ENCODE data around the gene CPT1C.

The CPT1C gene

GRCh38 chr19:49690656-49691242 is at the start of gene CPT1C:
Gene CPT1C (plus strand): TSS chr19:49691116. CDS start chr19:49692253, 1,137 bp downstream.
- peak; percentile 41 for ATAC-seq
- DNase-seq = peak; percentile 70

DNA sequence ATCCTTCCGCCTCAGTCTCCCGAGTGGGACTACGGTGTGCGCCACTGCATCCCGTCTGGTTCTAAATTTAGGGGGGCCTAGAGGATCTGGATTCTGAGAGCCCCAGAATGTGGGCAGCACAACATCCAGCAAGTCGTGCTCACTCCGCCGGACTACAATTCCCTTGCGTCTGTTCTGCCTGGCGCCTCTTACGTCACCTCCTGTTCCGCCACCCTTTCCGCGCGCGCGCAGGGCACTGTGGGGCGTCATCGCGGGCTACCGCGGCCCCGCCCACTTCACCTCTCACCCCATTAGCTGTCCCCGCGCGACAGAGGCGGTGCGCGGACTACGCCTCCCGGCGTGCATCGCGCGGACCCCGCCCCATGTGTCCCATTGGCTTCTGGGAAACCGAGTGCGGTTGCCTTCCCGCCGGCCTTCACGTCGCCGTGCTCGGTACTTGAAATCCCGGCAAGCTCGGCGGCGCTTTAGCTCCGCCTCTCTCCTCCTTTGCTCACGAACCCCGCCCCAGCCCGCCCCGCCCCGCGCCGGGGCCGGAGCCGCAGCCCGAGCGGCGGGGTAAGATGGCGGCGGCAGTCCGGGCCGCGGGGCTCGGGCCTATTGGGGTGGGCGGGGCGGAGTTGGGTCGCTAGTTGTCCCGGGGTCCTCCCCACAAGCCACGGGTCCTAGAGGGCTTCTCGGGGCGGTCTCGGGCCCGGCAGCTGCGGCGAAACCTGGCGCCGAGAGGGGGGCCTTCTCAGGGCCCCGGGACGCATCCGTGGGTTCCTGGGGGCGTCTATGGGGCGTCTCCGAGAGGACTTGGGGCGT is 49.0 kb upstream of the CPT1C start, which contains the start of gene SCAF1:
Gene SCAF1, plus strand, starts transcription at position 522 of the 804 bp plus-strand sequence. CDS start 2,818 bp downstream, outside the sequence.
- peak; percentile 99 for DNase-seq
- peak; percentile 71 for ATAC-seq

GRCh38 chr19:49642492-49643035 is 48.4 kb upstream of the CPT1C start:
- ATAC-seq = no peak

DNA sequence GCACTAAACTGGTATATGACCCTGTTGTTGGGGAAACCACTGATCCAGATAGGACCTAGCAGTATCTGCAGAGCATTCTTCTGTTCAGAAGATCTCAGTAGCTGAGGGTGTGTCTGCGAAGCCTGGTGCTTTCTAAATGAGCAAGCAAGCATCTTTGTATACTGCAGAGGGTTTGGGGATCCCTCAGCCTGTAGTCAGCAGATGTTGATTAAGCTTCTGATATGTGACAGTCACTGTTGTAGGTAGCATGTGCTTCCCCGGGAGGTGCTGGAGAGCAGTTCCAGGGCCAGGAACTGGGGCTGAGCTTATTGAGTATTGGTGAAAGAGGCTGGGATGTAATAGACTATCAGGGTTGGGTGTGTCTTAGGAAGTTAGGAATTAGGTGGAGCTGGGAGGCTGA is 47.5 kb upstream of the CPT1C start:
- ATAC-seq = no peak

More at GRCh38 chr19:49642492-49643035, 48.4 kb upstream of the CPT1C start:
- no peak for DNase-seq

DNA sequence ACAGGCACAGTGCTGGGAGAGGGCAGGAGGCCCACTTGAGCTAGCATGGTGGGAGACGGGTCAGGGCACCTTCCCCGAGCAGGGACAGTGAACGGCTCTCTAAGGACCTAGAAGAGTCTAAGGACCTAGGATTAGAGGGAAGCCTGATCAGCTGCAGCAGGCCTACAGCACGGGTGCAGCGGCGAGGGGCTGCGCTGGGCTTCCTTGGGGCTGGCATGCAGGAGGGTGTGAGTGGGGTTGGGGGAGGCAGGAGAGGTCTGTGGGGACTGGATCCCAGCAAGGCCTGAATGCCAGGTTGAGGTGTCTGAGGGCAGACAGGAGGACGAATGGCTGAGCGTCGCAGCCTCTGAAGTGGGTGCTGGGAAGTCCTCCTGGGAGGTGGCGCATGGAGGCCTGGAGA is 45.3 kb upstream of the CPT1C start:
- DNase-seq (no peak), ATAC-seq (no peak)

More for the DNA sequence above, 47.5 kb upstream of the CPT1C start:
- DNase-seq = no peak

DNA sequence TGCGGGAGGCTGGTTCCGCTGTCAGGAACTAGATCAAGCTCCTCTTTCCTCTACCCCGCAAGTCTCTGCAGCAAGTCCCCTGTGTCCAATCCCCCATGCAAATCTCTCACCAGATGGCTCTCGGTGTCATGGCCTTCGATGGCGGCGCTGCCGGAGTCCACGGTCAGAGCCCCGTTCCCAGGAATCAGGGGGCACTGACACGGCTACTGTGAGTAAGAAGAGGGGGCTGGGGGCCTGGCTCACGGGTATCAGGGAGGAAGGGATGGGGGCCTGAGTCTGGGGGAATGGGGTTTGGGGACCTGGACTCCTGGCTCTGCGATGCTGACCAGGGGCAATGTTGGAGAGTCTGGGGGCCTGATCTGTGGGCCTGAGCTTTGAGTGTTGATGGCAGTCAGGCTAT is 44.9 kb upstream of the CPT1C start:
- no peak for ATAC-seq
- DNase-seq = no peak

GRCh38 chr19:49646586-49646985 is 44.3 kb upstream of the CPT1C start:
- no peak for ATAC-seq
- DNase-seq = no peak

DNA sequence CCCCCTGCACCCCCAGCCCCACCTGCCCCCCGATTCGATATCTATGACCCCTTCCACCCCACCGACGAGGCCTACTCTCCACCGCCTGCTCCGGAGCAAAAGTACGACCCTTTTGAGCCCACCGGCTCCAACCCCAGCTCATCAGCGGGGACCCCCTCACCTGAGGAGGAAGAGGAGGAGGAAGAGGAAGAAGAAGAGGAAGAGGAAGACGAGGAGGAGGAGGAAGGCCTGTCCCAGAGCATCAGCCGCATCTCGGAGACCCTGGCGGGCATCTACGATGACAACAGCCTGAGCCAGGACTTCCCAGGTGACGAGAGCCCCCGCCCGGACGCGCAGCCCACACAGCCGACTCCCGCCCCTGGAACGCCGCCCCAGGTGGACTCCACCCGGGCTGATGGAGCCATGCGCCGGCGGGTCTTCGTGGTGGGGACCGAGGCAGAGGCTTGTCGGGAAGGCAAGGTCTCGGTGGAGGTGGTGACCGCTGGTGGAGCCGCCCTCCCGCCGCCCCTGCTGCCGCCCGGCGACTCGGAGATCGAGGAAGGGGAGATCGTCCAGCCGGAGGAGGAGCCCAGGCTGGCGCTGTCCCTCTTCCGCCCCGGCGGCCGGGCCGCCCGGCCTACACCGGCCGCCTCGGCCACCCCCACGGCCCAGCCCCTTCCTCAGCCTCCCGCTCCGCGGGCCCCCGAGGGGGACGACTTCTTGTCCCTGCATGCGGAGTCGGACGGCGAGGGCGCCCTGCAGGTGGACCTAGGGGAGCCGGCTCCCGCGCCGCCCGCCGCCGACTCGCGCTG is 39.7 kb upstream of the CPT1C start:
- DNase-seq (no peak), ATAC-seq (no peak)

- ATAC-seq (no peak), DNase-seq (no peak)
These were observed 38.9 kb upstream of the CPT1C start for GRCh38 chr19:49651820-49652550.

DNA sequence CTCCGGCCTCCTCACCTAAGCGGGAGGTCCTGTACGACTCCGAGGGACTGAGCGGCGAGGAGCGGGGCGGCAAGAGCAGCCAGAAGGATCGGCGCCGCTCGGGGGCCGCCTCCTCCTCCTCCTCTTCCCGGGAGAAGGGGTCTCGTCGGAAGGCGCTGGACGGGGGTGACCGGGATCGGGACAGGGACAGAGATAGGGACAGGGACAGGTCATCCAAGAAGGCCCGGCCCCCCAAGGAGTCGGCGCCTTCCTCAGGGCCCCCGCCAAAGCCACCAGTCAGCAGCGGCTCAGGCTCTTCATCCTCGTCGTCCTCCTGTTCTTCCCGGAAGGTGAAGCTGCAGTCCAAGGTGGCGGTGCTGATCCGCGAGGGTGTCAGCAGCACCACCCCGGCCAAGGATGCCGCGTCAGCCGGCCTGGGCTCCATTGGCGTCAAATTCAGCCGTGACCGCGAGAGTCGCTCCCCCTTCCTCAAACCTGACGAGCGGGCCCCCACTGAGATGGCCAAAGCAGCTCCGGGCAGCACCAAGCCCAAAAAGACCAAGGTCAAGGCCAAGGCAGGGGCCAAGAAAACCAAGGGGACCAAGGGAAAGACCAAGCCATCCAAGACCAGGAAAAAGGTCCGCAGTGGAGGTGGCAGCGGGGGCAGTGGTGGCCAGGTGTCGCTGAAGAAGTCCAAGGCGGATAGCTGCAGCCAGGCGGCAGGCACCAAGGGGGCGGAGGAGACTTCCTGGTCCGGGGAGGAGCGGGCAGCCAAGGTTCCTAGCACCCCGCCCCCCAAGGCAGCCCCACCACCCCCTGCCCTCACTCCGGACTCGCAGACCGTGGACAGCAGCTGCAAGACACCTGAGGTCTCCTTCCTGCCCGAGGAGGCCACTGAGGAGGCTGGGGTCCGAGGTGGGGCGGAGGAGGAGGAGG is 38.1 kb upstream of the CPT1C start:
- no peak for DNase-seq
- ATAC-seq = no peak

GRCh38 chr19:49653466-49653806 is 37.5 kb upstream of the CPT1C start:
- DNase-seq (no peak), ATAC-seq (no peak)

DNA sequence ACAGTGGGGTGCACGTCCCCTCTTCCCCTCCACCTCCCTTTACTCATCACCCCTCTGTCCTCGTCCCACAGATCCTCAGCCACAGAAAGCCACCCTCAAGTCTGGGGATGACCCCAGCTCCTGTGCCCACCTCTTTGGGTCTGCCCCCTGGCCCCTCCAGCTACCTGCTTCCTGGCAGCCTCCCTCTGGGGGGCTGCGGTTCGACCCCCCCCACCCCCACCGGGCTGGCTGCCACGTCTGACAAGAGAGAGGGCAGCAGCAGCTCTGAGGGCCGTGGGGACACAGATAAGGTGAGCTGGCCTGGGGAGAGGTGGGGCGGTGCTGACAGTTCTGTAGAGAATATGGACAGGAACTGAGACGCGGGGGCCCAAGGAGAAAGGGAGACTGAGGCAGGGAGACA is 36.3 kb upstream of the CPT1C start:
- ATAC-seq (no peak), DNase-seq (no peak)

- DNase-seq = no peak
- ATAC-seq = no peak
These were observed 35.1 kb upstream of the CPT1C start for GRCh38 chr19:49655570-49656455.

DNA sequence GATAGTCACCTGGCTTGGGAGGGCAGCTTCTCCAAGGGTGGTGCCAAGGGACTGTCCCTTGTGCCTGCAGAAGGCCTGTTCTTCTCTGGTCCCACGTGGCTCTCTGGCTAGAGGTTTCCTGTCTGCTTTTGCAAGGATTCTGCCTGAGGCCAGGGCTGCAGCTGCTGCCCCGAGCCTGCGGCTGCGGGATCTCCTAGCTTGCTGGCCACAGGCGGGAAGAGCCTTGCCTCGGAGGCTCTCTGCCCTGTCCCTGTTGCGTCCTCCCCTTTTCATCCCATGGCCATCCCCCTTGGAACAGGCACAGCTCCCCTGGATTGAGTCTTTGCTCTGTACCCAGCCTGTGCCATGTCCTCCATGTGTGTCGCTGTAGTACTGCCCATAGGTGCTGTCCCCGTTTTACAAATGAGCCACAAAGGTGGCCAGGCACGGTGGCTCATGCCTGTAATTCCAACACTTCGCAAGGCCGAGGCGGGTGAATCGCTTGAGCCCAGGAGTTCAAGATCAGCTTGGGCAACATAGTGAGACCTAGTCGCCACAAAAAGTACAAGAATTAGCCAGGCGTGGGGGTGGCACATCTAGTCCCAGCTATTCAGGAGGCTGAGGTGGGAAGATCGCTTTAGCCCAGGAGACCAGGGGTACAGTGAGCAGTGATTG is 34.3 kb upstream of the CPT1C start:
- no peak for DNase-seq
- no peak for ATAC-seq

DNA sequence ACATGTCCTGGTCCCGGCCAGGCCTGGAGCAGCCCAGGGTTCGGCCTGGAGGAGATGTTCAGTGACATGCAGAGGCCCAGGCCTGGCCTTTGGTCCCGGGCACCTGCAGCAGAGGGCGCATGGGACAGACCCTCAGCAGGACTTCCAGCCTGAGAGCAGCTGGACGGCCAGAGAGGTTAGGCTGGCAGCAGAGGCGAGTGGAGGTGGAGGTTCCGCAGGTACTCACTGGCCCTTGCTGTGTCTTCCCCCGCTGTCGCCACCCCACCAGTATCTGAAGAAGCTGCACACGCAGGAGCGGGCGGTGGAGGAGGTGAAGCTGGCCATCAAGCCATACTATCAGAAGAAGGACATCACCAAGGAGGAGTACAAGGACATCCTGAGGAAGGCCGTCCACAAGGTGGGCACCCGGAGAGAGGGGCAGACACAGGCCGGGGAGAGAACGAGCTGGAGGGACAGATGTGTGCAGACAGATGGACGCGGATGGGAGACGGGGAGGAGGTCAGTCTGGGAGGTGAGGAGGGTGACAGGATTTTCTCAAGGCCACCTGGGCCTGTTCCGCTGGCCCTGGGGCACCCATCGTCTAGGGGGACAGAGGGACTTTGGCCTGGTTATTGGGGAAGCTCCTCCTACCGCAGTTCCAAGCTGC is 33.3 kb upstream of the CPT1C start:
- DNase-seq (no peak), ATAC-seq (no peak)

- DNase-seq (no peak), ATAC-seq (no peak)
These were observed 32.8 kb upstream of the CPT1C start for GRCh38 chr19:49658139-49658517.

DNA sequence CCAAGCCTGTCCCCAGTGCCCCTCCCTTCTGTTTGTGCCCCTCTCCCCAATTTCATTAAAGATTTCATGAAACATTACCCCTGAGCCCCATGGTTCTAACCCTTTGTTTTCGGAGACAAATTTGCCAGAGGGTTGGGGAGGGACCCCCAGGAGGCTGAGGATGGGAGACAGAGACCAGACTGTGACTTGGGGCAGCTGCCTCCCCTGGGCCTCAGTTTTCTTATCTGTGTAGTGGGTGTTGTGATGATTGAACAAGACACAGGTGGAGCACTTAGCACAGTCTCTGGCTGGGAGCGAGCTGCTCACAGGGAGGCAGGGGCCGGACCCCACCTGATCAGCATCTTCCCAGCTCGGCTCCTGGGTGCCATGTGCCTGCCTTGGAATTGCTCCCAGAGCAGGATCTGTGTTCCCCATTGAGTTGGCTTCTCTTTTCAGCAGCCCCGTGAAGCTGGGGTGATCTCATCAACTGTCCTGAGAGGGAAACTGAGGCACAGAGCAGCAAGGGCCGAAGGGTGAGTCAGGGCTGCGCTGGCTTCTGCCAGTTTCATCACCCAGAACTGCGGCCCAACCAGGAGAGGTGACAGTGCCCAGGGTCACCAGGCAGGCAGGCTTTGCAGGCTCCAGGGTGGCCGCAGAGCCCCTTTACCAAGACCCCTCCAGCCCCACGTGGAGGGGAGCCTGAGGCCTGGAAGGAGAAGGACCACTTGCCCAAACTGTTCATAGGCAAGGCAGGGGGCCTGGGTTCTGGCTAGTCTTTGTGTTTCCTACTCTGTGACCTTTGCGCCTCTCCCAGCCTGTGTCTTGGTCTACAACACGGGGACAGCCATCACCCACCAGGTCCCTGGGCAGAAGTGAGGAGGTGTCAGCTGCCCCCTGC is 32.1 kb upstream of the CPT1C start:
- ATAC-seq = no peak

More for the DNA sequence above, 32.1 kb upstream of the CPT1C start:
- no peak for DNase-seq
